ENCODE results near the gene G6PC1. TPM values are rescaled to one million over a fixed set of nuclear protein-coding genes. Genes with fewer than 3 reads are reported as not detected.

G6PC1 gene
- total RNA-seq, 1 experiment from 2014 or later, result not detected

DNA sequence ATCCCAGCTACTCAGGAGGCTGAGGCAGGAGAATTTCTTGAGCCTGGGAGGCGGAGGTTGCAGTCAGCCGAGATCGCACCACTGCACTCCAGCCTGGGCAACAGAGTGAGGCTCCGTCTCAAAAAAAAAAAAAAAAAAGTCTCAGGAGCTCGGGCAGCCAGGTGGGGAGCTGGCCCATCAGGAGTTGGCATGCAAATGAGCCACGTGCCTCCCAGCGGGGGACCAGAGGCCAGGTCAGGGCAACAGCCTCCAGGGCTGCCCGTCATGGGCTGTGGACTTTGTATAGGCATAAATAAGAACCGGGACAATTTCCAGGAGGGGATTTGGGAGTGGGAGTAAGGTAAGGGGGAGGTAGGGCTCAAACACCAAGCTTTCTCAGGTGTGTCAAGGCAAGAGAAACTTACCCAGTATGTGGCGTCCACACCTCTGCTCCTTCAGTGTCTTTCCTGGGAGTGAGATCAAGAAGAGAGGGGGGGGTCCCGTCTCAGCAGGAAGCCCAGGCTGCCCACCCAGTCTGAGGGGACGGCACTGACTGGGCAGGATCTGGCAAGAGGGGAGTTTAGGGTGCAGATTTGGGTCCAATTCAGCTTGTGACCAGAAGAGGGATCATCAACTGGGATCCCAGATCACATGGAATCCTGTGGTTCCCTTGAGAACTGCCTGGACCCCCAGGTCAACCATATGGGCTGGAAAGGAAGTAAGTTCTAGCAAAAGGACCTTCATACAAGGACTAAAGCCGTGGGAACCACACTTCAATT lies 22.3 kb upstream of the G6PC1 start (continued):
- TF ChIP-seq, protein P1, sequence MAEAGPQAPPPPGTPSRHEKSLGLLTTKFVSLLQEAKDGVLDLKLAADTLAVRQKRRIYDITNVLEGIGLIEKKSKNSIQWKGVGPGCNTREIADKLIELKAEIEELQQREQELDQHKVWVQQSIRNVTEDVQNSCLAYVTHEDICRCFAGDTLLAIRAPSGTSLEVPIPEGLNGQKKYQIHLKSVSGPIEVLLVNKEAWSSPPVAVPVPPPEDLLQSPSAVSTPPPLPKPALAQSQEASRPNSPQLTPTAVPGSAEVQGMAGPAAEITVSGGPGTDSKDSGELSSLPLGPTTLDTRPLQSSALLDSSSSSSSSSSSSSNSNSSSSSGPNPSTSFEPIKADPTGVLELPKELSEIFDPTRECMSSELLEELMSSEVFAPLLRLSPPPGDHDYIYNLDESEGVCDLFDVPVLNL (CRISPR knock-in tag; IDR thresholded peaks at IDR 0.05; ENCODE audit: borderline replicate concordance, low read depth), result no peak
- TF ChIP-seq NFYB (CRISPR knock-in tag; conservative IDR thresholded peaks at IDR 0.05; ENCODE audit: low read depth) (no peak), RORB (CRISPR knock-in tag; IDR thresholded peaks at IDR 0.05) (no peak), SP1 (CRISPR knock-in tag; conservative IDR thresholded peaks at IDR 0.05) (no peak; the same call in 1 of the 2 replicates), IRF2 (CRISPR knock-in tag; IDR thresholded peaks at IDR 0.05; ENCODE audit: borderline replicate concordance, low read depth) (no peak), KAT7 (CRISPR knock-in tag; IDR thresholded peaks at IDR 0.05; ENCODE audit: borderline replicate concordance) (no peak), EMX1 (CRISPR knock-in tag; IDR thresholded peaks at IDR 0.05) (no peak), NR3C1 (CRISPR knock-in tag; conservative IDR thresholded peaks at IDR 0.05; ENCODE audit: low read depth) (no peak), TP53 (CRISPR knock-in tag; IDR thresholded peaks at IDR 0.05) (no peak), PRRX2 (CRISPR knock-in tag; IDR thresholded peaks at IDR 0.05) (no peak), NFE2L1 (CRISPR knock-in tag; IDR thresholded peaks at IDR 0.05) (no peak), FOXK1 (CRISPR knock-in tag; IDR thresholded peaks at IDR 0.05) (no peak)
- TF ChIP-seq, protein P2, sequence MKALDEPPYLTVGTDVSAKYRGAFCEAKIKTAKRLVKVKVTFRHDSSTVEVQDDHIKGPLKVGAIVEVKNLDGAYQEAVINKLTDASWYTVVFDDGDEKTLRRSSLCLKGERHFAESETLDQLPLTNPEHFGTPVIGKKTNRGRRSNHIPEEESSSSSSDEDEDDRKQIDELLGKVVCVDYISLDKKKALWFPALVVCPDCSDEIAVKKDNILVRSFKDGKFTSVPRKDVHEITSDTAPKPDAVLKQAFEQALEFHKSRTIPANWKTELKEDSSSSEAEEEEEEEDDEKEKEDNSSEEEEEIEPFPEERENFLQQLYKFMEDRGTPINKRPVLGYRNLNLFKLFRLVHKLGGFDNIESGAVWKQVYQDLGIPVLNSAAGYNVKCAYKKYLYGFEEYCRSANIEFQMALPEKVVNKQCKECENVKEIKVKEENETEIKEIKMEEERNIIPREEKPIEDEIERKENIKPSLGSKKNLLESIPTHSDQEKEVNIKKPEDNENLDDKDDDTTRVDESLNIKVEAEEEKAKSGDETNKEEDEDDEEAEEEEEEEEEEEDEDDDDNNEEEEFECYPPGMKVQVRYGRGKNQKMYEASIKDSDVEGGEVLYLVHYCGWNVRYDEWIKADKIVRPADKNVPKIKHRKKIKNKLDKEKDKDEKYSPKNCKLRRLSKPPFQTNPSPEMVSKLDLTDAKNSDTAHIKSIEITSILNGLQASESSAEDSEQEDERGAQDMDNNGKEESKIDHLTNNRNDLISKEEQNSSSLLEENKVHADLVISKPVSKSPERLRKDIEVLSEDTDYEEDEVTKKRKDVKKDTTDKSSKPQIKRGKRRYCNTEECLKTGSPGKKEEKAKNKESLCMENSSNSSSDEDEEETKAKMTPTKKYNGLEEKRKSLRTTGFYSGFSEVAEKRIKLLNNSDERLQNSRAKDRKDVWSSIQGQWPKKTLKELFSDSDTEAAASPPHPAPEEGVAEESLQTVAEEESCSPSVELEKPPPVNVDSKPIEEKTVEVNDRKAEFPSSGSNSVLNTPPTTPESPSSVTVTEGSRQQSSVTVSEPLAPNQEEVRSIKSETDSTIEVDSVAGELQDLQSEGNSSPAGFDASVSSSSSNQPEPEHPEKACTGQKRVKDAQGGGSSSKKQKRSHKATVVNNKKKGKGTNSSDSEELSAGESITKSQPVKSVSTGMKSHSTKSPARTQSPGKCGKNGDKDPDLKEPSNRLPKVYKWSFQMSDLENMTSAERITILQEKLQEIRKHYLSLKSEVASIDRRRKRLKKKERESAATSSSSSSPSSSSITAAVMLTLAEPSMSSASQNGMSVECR (CRISPR knock-in tag; IDR thresholded peaks at IDR 0.05; ENCODE audit: borderline replicate concordance), result no peak
- TF ChIP-seq, protein P3, sequence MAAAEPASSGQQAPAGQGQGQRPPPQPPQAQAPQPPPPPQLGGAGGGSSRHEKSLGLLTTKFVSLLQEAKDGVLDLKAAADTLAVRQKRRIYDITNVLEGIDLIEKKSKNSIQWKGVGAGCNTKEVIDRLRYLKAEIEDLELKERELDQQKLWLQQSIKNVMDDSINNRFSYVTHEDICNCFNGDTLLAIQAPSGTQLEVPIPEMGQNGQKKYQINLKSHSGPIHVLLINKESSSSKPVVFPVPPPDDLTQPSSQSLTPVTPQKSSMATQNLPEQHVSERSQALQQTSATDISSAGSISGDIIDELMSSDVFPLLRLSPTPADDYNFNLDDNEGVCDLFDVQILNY (CRISPR knock-in tag; IDR thresholded peaks at IDR 0.05), result no peak
- TF ChIP-seq, protein P4, sequence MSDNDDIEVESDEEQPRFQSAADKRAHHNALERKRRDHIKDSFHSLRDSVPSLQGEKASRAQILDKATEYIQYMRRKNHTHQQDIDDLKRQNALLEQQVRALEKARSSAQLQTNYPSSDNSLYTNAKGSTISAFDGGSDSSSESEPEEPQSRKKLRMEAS (CRISPR knock-in tag; IDR thresholded peaks at IDR 0.05), result peak; percentile 55; the same call in 1 of the 2 replicates
- TF ChIP-seq, protein P5, sequence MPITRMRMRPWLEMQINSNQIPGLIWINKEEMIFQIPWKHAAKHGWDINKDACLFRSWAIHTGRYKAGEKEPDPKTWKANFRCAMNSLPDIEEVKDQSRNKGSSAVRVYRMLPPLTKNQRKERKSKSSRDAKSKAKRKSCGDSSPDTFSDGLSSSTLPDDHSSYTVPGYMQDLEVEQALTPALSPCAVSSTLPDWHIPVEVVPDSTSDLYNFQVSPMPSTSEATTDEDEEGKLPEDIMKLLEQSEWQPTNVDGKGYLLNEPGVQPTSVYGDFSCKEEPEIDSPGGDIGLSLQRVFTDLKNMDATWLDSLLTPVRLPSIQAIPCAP (CRISPR knock-in tag; IDR thresholded peaks at IDR 0.05), result no peak
- TF ChIP-seq, protein P6, sequence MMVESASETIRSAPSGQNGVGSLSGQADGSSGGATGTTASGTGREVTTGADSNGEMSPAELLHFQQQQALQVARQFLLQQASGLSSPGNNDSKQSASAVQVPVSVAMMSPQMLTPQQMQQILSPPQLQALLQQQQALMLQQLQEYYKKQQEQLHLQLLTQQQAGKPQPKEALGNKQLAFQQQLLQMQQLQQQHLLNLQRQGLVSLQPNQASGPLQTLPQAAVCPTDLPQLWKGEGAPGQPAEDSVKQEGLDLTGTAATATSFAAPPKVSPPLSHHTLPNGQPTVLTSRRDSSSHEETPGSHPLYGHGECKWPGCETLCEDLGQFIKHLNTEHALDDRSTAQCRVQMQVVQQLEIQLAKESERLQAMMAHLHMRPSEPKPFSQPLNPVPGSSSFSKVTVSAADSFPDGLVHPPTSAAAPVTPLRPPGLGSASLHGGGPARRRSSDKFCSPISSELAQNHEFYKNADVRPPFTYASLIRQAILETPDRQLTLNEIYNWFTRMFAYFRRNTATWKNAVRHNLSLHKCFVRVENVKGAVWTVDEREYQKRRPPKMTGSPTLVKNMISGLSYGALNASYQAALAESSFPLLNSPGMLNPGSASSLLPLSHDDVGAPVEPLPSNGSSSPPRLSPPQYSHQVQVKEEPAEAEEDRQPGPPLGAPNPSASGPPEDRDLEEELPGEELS (CRISPR knock-in tag; IDR thresholded peaks at IDR 0.05), result no peak
- TF ChIP-seq, protein P7, sequence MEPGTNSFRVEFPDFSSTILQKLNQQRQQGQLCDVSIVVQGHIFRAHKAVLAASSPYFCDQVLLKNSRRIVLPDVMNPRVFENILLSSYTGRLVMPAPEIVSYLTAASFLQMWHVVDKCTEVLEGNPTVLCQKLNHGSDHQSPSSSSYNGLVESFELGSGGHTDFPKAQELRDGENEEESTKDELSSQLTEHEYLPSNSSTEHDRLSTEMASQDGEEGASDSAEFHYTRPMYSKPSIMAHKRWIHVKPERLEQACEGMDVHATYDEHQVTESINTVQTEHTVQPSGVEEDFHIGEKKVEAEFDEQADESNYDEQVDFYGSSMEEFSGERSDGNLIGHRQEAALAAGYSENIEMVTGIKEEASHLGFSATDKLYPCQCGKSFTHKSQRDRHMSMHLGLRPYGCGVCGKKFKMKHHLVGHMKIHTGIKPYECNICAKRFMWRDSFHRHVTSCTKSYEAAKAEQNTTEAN (CRISPR knock-in tag; IDR thresholded peaks at IDR 0.05), result no peak
- TF ChIP-seq, protein P8, sequence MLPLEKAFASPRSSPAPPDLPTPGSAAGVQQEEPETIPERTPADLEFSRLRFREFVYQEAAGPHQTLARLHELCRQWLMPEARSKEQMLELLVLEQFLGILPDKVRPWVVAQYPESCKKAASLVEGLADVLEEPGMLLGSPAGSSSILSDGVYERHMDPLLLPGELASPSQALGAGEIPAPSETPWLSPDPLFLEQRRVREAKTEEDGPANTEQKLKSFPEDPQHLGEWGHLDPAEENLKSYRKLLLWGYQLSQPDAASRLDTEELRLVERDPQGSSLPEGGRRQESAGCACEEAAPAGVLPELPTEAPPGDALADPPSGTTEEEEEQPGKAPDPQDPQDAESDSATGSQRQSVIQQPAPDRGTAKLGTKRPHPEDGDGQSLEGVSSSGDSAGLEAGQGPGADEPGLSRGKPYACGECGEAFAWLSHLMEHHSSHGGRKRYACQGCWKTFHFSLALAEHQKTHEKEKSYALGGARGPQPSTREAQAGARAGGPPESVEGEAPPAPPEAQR (CRISPR knock-in tag; IDR thresholded peaks at IDR 0.05), result no peak
- TF ChIP-seq, protein P9, sequence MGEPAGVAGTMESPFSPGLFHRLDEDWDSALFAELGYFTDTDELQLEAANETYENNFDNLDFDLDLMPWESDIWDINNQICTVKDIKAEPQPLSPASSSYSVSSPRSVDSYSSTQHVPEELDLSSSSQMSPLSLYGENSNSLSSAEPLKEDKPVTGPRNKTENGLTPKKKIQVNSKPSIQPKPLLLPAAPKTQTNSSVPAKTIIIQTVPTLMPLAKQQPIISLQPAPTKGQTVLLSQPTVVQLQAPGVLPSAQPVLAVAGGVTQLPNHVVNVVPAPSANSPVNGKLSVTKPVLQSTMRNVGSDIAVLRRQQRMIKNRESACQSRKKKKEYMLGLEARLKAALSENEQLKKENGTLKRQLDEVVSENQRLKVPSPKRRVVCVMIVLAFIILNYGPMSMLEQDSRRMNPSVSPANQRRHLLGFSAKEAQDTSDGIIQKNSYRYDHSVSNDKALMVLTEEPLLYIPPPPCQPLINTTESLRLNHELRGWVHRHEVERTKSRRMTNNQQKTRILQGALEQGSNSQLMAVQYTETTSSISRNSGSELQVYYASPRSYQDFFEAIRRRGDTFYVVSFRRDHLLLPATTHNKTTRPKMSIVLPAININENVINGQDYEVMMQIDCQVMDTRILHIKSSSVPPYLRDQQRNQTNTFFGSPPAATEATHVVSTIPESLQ (CRISPR knock-in tag; IDR thresholded peaks at IDR 0.05), result no peak
- TF ChIP-seq, protein P10, sequence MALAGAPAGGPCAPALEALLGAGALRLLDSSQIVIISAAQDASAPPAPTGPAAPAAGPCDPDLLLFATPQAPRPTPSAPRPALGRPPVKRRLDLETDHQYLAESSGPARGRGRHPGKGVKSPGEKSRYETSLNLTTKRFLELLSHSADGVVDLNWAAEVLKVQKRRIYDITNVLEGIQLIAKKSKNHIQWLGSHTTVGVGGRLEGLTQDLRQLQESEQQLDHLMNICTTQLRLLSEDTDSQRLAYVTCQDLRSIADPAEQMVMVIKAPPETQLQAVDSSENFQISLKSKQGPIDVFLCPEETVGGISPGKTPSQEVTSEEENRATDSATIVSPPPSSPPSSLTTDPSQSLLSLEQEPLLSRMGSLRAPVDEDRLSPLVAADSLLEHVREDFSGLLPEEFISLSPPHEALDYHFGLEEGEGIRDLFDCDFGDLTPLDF (CRISPR knock-in tag; IDR thresholded peaks at IDR 0.05), result no peak
